Coronary artery (tissue), 2 donors: ENCODE data around the gene MAPK6.

Experiments used
- DNase-seq: peaks from one replicate; pipeline ENCODE4 v3.0.0-alpha.2; 2017; ENCODE audit warnings: low spot score
- H3K27ac ChIP-seq, 2 donors: fragments of 200-600 bp; sonication (generic); one replicate each; pipeline ENCODE4 v1.5.1; 2016 to 2019
- H3K4me3 ChIP-seq: fragments of 200-600 bp; sonication (generic); 2 replicates; pipeline ENCODE4 v1.5.1; 2016; ENCODE audit warnings: mild to moderate bottlenecking, moderate library complexity
- TF ChIP-seq, protein P1 (sequence below): fragments of 200-600 bp; sonication (generic); IDR thresholded peaks from one replicate; pipeline ENCODE4 v1.5.1; 2019; ENCODE audit warnings: antibody characterized with exemption

The MAPK6 gene

GRCh38 chr15:52066842-52067544 is 48.0 kb downstream of the MAPK6 start:
- TF ChIP-seq, protein P1, sequence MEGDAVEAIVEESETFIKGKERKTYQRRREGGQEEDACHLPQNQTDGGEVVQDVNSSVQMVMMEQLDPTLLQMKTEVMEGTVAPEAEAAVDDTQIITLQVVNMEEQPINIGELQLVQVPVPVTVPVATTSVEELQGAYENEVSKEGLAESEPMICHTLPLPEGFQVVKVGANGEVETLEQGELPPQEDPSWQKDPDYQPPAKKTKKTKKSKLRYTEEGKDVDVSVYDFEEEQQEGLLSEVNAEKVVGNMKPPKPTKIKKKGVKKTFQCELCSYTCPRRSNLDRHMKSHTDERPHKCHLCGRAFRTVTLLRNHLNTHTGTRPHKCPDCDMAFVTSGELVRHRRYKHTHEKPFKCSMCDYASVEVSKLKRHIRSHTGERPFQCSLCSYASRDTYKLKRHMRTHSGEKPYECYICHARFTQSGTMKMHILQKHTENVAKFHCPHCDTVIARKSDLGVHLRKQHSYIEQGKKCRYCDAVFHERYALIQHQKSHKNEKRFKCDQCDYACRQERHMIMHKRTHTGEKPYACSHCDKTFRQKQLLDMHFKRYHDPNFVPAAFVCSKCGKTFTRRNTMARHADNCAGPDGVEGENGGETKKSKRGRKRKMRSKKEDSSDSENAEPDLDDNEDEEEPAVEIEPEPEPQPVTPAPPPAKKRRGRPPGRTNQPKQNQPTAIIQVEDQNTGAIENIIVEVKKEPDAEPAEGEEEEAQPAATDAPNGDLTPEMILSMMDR: no peak
- Histone ChIP-seq H3K4me3 (no peak overlapping the region), H3K27ac (no peak overlapping the region)
- no peak for DNase-seq

- no peak for DNase-seq
- H3K4me3 ChIP-seq: no peak overlapping the region
- H3K27ac ChIP-seq: no peak overlapping the region
- TF ChIP-seq, protein P1: no peak
Observed at GRCh38 chr15:52067545-52067926, 48.5 kb downstream of the MAPK6 start.

GRCh38 chr15:52068004-52068615 is 49.1 kb downstream of the MAPK6 start:
- H3K4me3 ChIP-seq: no peak overlapping the region
- H3K27ac ChIP-seq: no peak overlapping the region
- TF ChIP-seq, protein P1: no peak
- no peak for DNase-seq

DNA sequence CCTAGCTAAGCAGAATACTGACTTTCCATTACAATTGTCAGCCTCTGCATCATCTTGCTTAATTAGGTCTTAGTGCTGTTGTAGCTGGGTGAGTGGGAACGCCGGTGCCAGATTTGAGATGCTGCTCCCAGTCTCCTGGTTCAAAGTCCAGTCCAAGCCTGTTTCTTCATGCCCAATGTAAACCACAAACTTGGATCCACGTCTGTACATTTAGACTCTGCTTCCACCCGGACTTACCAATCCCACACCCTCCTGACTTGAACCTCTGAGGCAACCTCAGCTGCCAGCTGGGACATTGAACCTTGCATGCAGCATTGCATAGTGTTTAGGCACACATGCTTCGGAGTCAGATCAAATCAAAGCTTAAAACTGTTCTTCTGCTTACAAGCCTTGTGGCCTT is 50.5 kb downstream of the MAPK6 start:
- no peak overlapping the region for H3K4me3 ChIP-seq
- TF ChIP-seq, protein P1: no peak
- DNase-seq: no peak
- no peak overlapping the region for H3K27ac ChIP-seq

DNA sequence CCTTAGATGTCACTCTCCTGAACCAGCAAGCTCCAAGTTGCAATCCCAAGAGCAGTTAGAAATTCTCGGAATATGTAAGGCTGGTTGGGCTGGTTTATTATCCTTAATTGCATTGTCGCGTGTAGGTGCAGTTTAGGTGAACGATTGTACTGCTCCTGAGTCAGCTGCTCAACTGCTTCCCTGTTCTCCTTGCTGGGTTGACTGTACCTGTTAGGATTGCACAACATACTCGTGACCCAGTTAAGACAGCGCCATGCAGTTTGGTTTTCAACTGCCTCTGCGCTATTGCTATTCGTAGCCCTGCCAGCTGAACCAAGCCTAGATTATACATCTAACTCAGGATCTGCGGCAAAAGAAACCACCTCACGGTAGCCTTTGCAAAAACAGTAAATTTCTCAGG is 52.6 kb downstream of the MAPK6 start:
- no peak for DNase-seq
- Histone ChIP-seq H3K4me3 (no peak overlapping the region), H3K27ac (no peak overlapping the region)
- TF ChIP-seq, protein P1: no peak

DNA sequence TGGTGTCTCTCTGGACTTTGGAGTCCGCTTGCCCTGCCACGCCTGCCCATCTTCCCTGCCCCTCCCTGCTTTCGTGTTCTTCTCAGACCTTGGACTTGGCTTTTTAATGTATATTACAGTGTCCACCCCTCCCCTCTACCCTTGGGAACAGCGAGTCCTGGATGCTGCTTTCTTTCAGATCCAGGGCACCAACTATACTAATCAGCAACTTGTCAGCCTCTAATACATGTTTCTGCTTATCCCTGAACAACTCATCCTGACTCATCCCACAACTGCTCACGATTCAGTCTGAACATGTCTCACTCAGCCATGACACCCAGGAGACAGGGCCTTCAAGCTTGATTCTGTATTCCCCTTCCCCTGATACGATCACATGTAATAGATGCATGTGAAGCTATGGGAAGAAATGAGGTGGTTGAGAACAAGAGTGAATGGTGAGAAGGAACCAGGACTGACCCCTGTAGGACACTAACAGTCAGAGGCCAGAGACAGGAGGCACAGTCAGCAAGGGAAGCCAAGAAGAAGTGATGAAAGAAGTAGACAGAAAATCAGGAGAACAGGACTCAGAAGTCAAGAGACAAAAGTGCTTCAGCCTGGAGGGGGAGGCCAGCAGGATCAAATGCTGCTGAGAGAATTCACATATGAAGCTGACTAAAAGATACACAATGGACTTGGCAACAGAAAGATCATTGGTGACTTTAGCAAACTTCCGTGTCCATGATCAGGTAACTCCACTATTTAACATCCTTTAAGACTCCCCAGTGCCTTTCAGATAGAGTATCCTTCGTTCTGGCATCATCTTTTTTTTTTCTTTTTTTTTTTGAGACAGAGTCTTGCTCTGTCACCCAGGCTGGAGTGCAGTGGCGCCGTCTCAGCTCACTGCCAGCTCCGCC is 58.1 kb downstream of the MAPK6 start:
- TF ChIP-seq, protein P1: no peak
- DNase-seq: no peak
- no peak overlapping the region for H3K4me3 ChIP-seq
- H3K27ac ChIP-seq: no peak overlapping the region
